ENCODE results near the gene NIPAL3.
"Not testable (repeated sequence)": the region's sequence is repeated elsewhere in the genome, so short reads cannot be mapped to it uniquely, and the experiment has no call there.

The NIPAL3 gene

GRCh38 chr1:24505816-24506215, 90.2 kb downstream of the NIPAL3 start:
- no peak for TF ChIP-seq CTCF (IDR thresholded peaks at IDR 0.05; ENCODE audit: control insufficient read depth, insufficient read depth, low read depth, low read length, missing control alignments)
- no peak for DNase-seq (ENCODE audit: low read depth)
- H3K4me3 ChIP-seq (ENCODE audit: control insufficient read depth, low read depth, low read length), result no peak overlapping the region

GRCh38 chr1:24506691-24507381, 91.2 kb downstream of the NIPAL3 start:
- no peak overlapping the region for H3K4me3 ChIP-seq (ENCODE audit: control insufficient read depth, low read depth, low read length)
- DNase-seq (ENCODE audit: low read depth), result no peak
- no peak for TF ChIP-seq CTCF (IDR thresholded peaks at IDR 0.05; ENCODE audit: control insufficient read depth, insufficient read depth, low read depth, low read length, missing control alignments)

- no peak for DNase-seq (ENCODE audit: low read depth)
- H3K4me3 ChIP-seq (ENCODE audit: control insufficient read depth, low read depth, low read length), result no peak overlapping the region
- TF ChIP-seq CTCF (IDR thresholded peaks at IDR 0.05; ENCODE audit: control insufficient read depth, insufficient read depth, low read depth, low read length, missing control alignments), result no peak
These were observed 91.8 kb downstream of the NIPAL3 start for GRCh38 chr1:24507405-24507804.

- DNase-seq (ENCODE audit: low read depth), result no peak
- H3K4me3 ChIP-seq (ENCODE audit: control insufficient read depth, low read depth, low read length), result no peak overlapping the region
- TF ChIP-seq CTCF (IDR thresholded peaks at IDR 0.05; ENCODE audit: control insufficient read depth, insufficient read depth, low read depth, low read length, missing control alignments), result no peak
These were observed 93.3 kb downstream of the NIPAL3 start for GRCh38 chr1:24508911-24509310.

- no peak overlapping the region for H3K4me3 ChIP-seq (ENCODE audit: control insufficient read depth, low read depth, low read length)
- TF ChIP-seq CTCF (IDR thresholded peaks at IDR 0.05; ENCODE audit: control insufficient read depth, insufficient read depth, low read depth, low read length, missing control alignments), result no peak
- DNase-seq (ENCODE audit: low read depth), result no peak
These were observed 98.1 kb downstream of the NIPAL3 start for GRCh38 chr1:24513706-24514105.

- no peak for TF ChIP-seq CTCF (IDR thresholded peaks at IDR 0.05; ENCODE audit: control insufficient read depth, insufficient read depth, low read depth, low read length, missing control alignments)
- H3K4me3 ChIP-seq (ENCODE audit: control insufficient read depth, low read depth, low read length), result no peak overlapping the region
- no peak for DNase-seq (ENCODE audit: low read depth)
These were observed 99.3 kb downstream of the NIPAL3 start for GRCh38 chr1:24514946-24515345.

- DNase-seq (ENCODE audit: low read depth), result peak; percentile 14
- H3K4me3 ChIP-seq (ENCODE audit: control insufficient read depth, low read depth, low read length), result not testable (repeated sequence)
These were observed 100.1 kb downstream of the NIPAL3 start for GRCh38 chr1:24515671-24516209.

Data from AG09309 (cell line).